Psoas muscle (tissue), 8 donors: ENCODE data around the gene TAGLN2. TPM values are rescaled to one million over a fixed set of nuclear protein-coding genes. Genes with fewer than 3 reads are reported as not detected.

Experiments
- ATAC-seq, 4 donors: fragments of 200-7000 bp; cut with Tn5 transposase; one replicate each; pipeline ENCODE4 v1.9.1; 2020; ENCODE audit warnings: moderate library complexity in 3 of 4, mild to moderate bottlenecking in 2 of 4
- DNase-seq, 2 donors: peaks; one replicate each; pipeline ENCODE4 v3.0.0-alpha.2; 2020
- H3K27ac ChIP-seq: fragments of 200-600 bp; one replicate; pipeline ENCODE4 v1.8.0; 2022
- H3K27me3 ChIP-seq, 3 donors: fragments of 200-600 bp in 1 of 3; one replicate each; pipeline versions ENCODE4 v1.6.1 to v1.8.0; 2013 to 2022; ENCODE audit warnings: low read length in 2 of 3, mild to moderate bottlenecking in 2 of 3, moderate library complexity in 1 of 3; ENCODE audit not compliant: insufficient read depth in 3 of 3
- H3K36me3 ChIP-seq, 2 donors: fragments of 200-600 bp in 1 of 2; one replicate each; pipeline versions ENCODE4 v1.6.1 to v1.8.0; 2013 to 2022; ENCODE audit warnings: low read depth in 1 of 2, mild to moderate bottlenecking in 1 of 2, moderate library complexity in 1 of 2; ENCODE audit not compliant: insufficient read depth in 1 of 2
- H3K4me1 ChIP-seq: fragments of 200-600 bp; one replicate; pipeline ENCODE4 v1.8.0; 2022
- H3K4me3 ChIP-seq: fragments of 200-600 bp; one replicate; pipeline ENCODE4 v1.8.0; 2022; ENCODE audit warnings: mild to moderate bottlenecking
- H3K9me3 ChIP-seq: fragments of 200-600 bp; one replicate; pipeline ENCODE4 v1.8.0; 2022
- CTCF ChIP-seq: fragments of 200-600 bp; IDR thresholded peaks from one replicate; pipeline ENCODE4 v1.8.0; 2022; ENCODE audit warnings: antibody characterized with exemption
- WGBS, 3 donors: extraction: QIAGEN DNeasy Blood & Tissue Kit; methylation state at CpG; one replicate each; pipeline versions ENCODE4 v1.1.6 to v1.1.7; 2013; 5-methylcytosine and 5-hydroxymethylcytosine counted together
- intact Hi-C, 2 donors: fragments of 100-400 bp; cut with DNase I; formaldehyde crosslinking; loops; one replicate each; pipeline versions ENCODE4 v1.11.0 to v1.14.2; 2022
- polyA plus RNA-seq, 3 donors: library from polyadenylated mRNA; stranded (reverse); fragments of 200-250 nt; gene quantifications; one replicate each; pipeline ENCODE4 v1.2.3, GENCODE V29; 2013
- total RNA-seq, 4 donors: library from RNA; stranded (reverse); fragmentation: NEBNext Ultra II Directional in 2 of 4; extraction: Animal tissue kit (Norgen Biotek cat#: 25700) in 2 of 4; gene quantifications; one replicate each; pipeline versions ENCODE4 v1.2.1 to v1.2.4, GENCODE V29; 2021 to 2023
- donor health status: healthy with polysubstance abuse.
- donor health status: DM: no; HTN: no; CAD: no; lungs with moderate emphysema.
- donor health status: Bipolar disorder and iron deficiency.
- donor health status: healthy.
- donor health status: DM: yes; HTN: yes; CAD: no.
- donor health status: DM: no; HTN: no; CAD: no.
- donor health status: DM: no; HTN: no; CAD: no.
- donor health status: DM: yes; HTN: yes; CAD: no.

The TAGLN2 gene
- total and polyA plus RNA-seq, 7 donors, result 29.6 to 91.6 (median 46.0) TPM

DNA sequence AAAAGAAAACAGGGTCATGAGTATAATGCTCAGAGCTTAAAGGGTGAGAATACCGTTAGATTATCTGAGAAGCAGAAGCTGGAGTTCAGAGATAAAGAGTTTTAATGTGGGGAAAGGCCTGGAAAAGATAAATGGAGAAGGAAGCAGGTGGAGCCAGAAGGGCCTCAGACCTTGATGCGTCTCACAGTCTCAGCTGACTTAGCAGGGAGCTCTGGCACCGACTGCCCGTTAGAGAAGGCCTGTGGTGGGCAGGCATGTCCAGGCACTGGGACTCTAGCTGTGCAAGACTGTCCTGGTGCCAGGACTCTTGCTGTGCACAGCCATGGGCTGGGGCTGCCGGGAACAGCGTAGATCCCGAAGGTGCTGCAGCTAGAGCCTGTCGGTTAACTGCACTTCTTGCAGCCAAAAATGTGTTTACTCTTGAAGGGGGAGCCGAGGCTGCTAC lies 32.5 kb upstream of the TAGLN2 start:
- intact Hi-C loops, result no loop called here
- H3K9me3 ChIP-seq, result no peaks in the 10 kb centered on the region
- TF ChIP-seq CTCF, result no peak

GRCh38 chr1:159955456-159955855 lies 30.1 kb upstream of the TAGLN2 start:
- Histone ChIP-seq H3K4me3 (no peak overlapping the region), H3K27me3 (peaks cover 0 to 23% (median 0%) of the 10 kb centered on the region in 3 donors), H3K36me3 (no peaks in the 10 kb centered on the region), H3K9me3 (no peaks in the 10 kb centered on the region), H3K4me1 (no peaks in the 10 kb centered on the region), H3K27ac (no peak overlapping the region)
- no peak for DNase-seq
- intact Hi-C loops, result no loop called here
- TF ChIP-seq CTCF, result no peak
- ATAC-seq, result no peak
- 82 to 89% (median 83%) methylated on average over 3 of the region's 3 CpGs for WGBS, 3 donors

More for the DNA sequence above, 32.5 kb upstream of the TAGLN2 start:
- WGBS, 3 donors, result 49 to 53% (median 52%) methylated on average over 9 of the region's 9 CpGs
- ATAC-seq (no peak), DNase-seq (no peak)
- Histone ChIP-seq H3K4me3 (no peak overlapping the region), H3K27ac (no peak overlapping the region), H3K36me3 (no peaks in the 10 kb centered on the region), H3K27me3 (peaks cover 0 to 34% (median 0%) of the 10 kb centered on the region in 3 donors), H3K4me1 (no peaks in the 10 kb centered on the region)

DNA sequence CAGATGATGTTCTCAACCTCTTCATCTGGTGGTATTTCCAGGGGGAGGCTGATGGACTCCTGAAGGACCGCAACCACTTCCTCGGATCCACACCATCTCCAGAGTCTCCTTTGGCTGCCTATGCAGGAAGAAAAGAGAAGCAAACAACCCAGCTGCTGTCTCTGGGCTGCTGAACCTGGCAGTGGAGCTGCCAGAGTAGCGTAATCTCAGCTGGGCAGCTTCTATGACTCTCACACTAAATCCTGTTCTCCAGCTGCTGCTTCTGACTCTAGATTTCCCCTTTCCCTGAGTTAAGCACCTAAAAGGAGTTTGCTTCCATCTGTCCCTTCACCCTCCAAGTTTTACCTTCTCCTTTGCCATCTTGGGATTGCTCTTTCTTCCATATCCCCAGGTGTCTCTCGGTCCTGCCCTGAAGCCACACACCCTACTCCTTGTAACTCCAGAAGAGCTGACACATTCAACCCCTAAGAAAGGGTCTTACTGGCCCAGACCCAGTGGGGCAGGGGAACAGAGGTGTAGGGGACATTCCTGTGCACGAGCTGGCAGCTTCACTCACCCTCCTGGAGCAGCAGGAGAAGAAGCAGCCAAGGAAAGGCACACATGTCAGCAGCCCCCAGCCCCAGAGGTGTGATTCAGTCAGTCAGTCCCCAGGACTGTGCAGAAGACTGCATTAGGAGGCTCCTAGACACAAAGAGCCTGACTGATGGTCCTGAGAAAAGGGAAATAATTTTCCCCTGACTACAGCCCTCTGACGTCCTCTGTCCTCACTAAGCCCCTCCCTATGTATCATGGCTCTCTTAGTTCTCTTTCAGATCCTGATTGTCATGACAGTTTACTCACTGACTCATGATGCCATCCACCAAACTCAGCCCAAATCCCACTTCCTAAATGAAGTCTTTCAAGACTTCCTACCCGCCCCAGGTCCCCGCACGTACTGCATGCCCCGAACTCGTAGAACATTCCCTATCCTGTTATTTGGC lies 28.5 kb upstream of the TAGLN2 start, which contains the start of gene SLAMF9:
Gene SLAMF9, minus strand, starts transcription at position 702 of the 980 bp plus-strand sequence. Its CDS starts 100 bp downstream, at position 602.
- ATAC-seq (no peak), DNase-seq (no peak)
- Histone ChIP-seq H3K4me1 (no peaks in the 10 kb centered on the region), H3K4me3 (no peak within 1 kb of the TSS), H3K27ac (no peak within 1 kb of the TSS), H3K36me3 (no peaks in the 10 kb centered on the region), H3K27me3 (peaks cover 0 to 22% (median 0%) of the 10 kb centered on the region in 3 donors), H3K9me3 (no peaks in the 10 kb centered on the region)
- WGBS, 3 donors, result 46 to 62% (median 55%) methylated on average over 11 of the region's 11 CpGs
- no peak for TF ChIP-seq CTCF
- intact Hi-C loops, result no loop called here

DNA sequence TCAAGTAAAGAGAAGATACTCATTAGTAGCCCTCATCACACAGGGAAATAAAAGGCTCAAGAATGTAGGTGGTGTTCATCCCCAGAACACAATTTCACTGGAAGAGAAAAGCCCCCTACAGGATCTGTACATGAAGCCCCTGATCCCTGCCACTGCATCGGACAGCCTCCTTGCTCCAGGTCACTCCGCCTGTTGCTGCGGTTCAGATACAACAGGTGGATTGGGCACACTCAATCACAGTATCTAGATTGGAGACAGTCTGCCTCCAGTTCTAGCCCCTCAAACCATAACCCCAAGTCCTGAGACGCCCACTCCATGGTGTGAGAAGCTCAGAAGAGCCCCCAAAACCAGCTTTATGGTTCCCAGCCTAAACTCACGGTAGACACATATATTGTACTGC lies 27.6 kb upstream of the TAGLN2 start:
- intact Hi-C loops, result no loop called here
- ATAC-seq (no peak), DNase-seq (no peak)
- H3K27ac ChIP-seq, result no peak overlapping the region
- no peak for TF ChIP-seq CTCF
- H3K4me1 ChIP-seq, result no peaks in the 10 kb centered on the region
- no peaks in the 10 kb centered on the region for H3K36me3 ChIP-seq
- WGBS, 3 donors, result 78 to 89% (median 79%) methylated on average over 5 of the region's 5 CpGs
- H3K9me3 ChIP-seq, result no peaks in the 10 kb centered on the region
- peaks cover 0 to 22% (median 0%) of the 10 kb centered on the region in 3 donors for H3K27me3 ChIP-seq
- H3K4me3 ChIP-seq, result no peak overlapping the region
